Measurements from ENCODE around the gene KLHL3.

- TF ChIP-seq CTCF (conservative IDR thresholded peaks at IDR 0.05; ENCODE audit: low read depth in 2 of 2) = no peak
- no peak for TF ChIP-seq JUNB (IDR thresholded peaks at IDR 0.05; ENCODE audit: unreplicated experiment)
- TF ChIP-seq EZH2 (IDR thresholded peaks at IDR 0.05; ENCODE audit: low read depth, unreplicated experiment) = no peak
- TF ChIP-seq CREB1 (CRISPR knock-in tag; IDR thresholded peaks at IDR 0.05; ENCODE audit: low read depth) = no peak
- no peak for TF ChIP-seq EZH2phosphoT487 (IDR thresholded peaks at IDR 0.05; ENCODE audit: unreplicated experiment)
- no peak for TF ChIP-seq POLR2AphosphoS5 (IDR thresholded peaks at IDR 0.05; ENCODE audit: low read depth)
- TF ChIP-seq REST (IDR thresholded peaks at IDR 0.05; ENCODE audit: unreplicated experiment) = no peak
- TF ChIP-seq, protein P1, sequence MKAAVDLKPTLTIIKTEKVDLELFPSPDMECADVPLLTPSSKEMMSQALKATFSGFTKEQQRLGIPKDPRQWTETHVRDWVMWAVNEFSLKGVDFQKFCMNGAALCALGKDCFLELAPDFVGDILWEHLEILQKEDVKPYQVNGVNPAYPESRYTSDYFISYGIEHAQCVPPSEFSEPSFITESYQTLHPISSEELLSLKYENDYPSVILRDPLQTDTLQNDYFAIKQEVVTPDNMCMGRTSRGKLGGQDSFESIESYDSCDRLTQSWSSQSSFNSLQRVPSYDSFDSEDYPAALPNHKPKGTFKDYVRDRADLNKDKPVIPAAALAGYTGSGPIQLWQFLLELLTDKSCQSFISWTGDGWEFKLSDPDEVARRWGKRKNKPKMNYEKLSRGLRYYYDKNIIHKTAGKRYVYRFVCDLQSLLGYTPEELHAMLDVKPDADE (IDR thresholded peaks at IDR 0.05) = no peak
- TF ChIP-seq ZNF331 (CRISPR knock-in tag; IDR thresholded peaks at IDR 0.05; ENCODE audit: low read depth) = no peak
- no peak for TF ChIP-seq NANOG (IDR thresholded peaks at IDR 0.05; ENCODE audit: borderline replicate concordance)
- TF ChIP-seq ZNF462 (CRISPR knock-in tag; IDR thresholded peaks at IDR 0.05) = no peak
- TF ChIP-seq ZNF114 (CRISPR knock-in tag; IDR thresholded peaks at IDR 0.05) = no peak
- TF ChIP-seq STAT1 (IDR thresholded peaks at IDR 0.05; ENCODE audit: unreplicated experiment) = no peak
These were observed 32.3 kb downstream of the KLHL3 start for GRCh38 chr5:137703565-137703964.

Measured in GM23338 (cell line).